DMS153 treated with DMSO at 0.1 percent for 48 hours (cell line): ENCODE data around the gene PRKCE.

Experiments used
- DNase-seq: peaks from one replicate; lab custom pipeline; 2025; ENCODE audit not compliant: unreplicated experiment; lab: John Stamatoyannopoulos, UW

Gene PRKCE

DNA sequence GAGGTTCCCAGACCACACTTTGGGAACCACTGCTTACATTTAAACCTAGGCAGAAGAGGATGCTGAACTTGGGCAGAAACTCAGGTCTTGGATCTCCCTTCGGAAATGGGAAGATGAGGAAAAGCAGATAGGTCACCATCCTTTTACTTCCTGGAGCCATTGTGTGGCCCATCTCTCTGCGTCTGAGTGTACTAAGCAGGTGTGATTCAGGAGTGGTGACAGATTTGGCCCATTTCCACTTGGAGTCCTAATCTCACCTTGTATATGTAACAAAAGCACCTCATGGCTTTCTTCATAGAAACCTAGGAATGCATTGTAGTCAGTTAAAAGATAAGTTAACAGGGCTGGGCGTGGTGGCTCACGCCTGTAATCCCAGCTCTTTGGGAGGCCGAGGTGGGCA lies 71.0 kb downstream of the PRKCE start:
- DNase-seq, result no peak

DNA sequence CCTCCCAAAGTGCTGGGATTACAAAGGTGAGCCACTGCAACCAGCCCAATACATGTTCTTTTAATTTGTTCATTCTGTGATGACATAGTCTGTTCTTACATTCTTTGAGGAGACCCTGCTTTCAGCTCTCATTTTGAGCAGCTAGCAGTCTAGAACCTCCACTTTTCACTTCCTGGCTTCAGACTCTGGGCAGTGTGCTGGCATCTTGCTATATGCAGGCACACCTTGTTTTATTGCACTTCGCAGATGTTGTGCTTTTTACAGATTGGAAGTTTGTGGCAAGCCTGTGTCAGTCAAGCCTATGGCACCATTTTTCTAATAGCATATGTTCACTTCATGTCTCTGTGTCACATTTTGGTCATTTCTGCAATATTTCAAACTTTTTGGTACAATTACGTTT lies 72.4 kb downstream of the PRKCE start:
- no peak for DNase-seq

DNA sequence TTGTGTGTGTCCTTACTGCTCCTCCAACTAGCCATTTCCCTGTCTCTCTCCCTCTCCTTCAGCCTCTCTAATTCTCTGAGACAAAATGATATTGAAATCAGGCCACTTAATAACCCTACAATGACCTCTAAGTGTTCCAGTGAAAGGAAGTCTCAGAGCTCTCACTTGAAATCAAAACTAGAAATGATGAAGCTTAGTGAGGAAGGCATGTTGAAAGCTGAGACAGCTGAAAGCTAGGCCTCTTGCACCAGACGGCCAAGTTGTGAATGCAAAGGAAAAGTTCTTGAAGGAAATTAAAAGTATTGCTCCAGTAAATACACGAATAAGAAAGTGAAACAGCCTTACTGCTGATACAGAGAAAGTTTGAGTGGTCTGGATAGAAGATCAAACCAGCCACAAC lies 72.9 kb downstream of the PRKCE start:
- DNase-seq, result no peak

DNA sequence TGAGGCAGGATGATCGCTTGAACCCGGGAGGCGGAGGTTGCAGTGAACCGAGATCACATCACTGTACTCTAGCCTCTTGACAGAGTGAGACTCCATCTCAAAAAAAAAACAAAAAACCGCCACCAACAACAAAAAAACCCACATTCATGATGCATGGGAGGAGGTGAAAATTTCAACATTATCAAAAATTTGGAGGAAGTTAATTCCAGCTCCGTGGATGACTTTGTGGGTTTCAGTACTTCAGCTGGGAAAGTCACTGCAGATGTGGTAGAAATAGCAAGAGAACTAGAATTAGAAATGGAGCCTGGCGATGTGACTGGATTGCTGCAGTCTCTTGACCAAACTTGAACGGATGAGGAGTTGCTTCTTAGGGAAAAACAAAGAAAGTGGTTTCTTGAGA lies 74.3 kb downstream of the PRKCE start:
- DNase-seq, result no peak

DNA sequence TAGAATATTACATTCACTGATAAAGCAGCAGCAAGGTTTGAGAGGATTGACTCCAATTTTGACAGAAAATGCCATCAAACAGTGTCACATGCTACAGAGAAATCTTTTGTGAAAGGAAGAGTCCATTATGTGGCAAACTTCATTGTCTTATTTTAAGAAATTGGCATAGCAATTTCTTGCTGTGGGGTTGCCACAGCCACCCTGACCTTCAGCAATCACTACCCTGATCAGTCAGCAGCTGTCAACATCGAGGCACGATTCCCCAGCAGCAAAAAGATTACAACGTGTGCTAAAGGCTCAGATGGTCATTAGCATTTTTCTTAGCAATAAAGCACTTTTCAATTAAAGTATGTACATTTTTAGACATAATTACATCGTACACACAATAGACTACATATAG lies 74.7 kb downstream of the PRKCE start:
- DNase-seq, result no peak

DNA sequence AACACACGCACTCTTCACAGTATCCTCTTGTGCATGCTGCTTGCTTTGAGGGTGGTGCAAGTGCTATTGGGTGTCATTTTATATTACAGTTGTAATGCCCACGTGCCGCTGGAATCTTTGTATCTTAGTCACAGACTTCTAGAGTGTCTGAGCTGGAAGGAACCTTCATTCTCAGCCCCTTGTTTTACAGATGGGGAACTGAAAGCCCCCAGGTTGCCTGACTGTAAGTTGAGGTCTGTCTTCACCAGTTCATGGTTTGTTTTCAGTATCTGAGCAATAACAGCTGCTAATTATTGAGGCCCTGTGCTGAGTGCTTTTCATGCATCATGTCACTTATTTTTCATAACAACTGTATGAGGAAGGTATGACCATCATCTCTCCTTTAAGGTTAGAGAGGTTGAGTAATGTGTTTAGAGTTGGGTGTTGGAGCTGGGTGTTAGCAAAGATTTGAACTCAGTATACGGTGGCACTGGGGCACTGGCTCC lies 77.0 kb downstream of the PRKCE start:
- DNase-seq, result no peak

DNA sequence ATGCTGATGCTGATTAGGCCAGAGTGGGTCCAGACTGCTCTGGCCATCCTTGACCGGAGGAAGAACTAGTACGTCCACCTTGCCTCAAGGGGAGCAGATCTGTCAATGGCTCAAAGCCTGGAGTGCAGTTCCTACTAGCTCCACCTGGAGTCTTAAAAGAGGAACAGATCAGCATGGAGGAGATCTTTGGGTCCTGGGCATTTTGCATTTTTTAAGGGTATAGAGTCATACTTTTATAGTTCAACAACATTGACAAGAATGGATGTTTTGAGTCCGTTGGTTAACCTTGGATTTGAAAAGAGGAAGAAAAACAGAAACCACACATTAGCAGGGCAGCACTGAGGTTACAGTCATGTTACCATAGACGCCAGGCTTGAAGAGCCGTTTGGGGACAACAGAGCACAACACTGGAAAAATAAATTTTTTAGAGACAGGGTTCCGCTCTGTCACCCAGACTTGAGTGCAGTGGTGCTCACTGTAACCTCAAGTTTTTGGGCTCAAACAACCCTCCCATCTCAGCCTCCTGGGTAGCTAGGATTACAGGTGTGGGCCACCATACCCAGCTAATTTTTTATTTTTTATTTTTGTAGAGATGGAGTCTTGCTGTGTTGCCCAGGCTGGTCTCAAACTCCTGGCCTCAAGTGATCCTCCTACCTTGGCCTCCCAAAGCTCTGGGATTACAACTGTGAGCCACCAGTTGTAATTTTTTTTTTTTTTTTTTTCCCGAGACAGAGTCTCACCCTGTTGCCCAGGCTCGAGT lies 78.5 kb downstream of the PRKCE start:
- DNase-seq, result no peak

DNA sequence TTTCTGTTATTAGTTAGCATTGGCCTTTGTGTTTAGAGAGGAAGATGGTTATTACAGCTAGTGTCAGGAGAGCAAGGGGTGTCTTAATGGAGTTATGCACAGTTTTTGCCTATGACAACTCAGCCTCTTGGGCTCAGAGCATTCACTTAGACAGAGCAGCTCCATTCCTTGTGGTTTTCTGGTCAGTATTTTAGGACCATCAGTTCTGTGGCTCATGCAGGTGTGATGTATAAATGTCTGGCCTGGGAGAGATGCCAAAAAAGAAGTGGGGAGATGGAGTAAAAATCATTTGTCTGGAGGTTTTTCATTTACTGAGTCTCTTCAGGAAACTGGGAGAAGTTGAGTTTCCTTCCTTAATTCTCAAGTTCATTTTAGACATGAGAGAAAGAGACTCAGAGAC lies 79.7 kb downstream of the PRKCE start:
- DNase-seq, result no peak

DNA sequence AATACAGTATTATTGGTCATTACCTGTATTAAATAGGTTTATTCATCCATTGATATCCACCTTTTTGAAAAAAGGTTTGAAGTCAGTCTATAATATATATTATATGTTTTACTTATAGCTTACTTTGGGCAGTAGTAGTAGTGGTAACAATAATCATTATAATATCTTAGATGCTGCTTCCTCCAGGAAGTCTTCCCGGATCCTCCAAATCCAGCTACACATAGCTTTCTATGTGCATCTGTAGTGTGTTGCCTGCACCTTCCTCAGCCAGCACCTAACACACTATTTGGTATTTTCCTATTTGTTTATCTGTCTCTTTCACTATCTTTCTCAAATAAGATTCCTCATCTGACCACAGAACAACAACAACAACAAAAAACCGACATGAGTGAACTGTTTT lies 81.0 kb downstream of the PRKCE start:
- no peak for DNase-seq

DNA sequence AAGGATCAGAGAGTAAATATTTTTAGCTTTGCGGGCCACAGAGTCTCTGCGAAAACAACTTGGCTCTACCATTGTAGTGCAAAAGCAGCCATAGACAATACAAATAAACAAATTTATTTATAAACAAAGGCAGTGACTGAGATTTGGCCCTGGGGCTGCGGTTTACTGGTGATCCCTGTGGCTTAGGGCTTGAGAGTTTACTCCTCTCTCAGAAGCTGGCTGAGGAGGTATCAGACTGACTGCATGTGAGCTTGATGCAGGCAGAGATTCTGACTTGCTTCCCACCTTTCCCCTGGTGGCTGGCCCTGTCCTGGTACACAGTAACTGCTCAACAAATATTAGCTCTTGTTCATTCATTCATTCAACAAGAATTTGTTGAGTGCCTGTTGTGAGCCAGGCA lies 81.5 kb downstream of the PRKCE start:
- DNase-seq, result no peak

DNA sequence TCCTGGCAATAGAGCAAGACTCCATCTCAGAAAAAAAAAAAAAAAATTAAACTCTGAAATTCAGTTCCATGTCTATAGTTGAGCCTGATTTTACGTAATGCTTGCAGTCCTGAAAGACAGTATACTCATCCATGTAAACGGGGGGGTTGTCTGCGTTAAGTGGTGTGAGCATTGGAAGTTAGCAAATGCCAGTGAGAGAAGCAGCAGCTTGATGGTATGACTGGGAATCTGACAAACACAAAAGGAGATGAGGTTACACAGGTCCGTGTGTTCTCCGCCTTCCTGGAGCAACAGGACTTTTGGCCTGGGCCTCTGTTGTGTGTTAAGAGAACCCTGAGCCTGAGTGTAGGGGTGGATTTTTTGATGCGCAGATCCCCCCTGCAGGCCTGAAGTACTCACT lies 82.9 kb downstream of the PRKCE start:
- DNase-seq, result no peak

DNA sequence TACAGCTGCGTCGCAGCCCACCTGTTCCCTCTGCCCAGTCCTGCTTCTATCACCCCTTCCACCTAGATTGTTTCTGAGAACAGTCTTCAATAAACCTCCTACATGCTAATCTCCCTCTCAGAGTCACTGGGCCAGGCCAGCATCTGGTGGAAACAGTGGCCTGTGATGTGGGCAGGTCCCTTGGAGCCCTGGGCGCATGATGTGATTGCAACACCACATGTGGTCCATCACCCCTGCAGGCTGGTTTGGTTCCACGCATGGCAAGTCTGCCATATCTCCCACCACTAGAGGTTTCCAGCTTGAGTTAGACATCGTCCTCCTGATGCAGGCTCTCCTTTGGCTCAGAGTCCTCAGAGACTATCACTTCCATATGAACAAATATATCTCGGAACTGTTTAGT lies 83.5 kb downstream of the PRKCE start:
- no peak for DNase-seq

DNA sequence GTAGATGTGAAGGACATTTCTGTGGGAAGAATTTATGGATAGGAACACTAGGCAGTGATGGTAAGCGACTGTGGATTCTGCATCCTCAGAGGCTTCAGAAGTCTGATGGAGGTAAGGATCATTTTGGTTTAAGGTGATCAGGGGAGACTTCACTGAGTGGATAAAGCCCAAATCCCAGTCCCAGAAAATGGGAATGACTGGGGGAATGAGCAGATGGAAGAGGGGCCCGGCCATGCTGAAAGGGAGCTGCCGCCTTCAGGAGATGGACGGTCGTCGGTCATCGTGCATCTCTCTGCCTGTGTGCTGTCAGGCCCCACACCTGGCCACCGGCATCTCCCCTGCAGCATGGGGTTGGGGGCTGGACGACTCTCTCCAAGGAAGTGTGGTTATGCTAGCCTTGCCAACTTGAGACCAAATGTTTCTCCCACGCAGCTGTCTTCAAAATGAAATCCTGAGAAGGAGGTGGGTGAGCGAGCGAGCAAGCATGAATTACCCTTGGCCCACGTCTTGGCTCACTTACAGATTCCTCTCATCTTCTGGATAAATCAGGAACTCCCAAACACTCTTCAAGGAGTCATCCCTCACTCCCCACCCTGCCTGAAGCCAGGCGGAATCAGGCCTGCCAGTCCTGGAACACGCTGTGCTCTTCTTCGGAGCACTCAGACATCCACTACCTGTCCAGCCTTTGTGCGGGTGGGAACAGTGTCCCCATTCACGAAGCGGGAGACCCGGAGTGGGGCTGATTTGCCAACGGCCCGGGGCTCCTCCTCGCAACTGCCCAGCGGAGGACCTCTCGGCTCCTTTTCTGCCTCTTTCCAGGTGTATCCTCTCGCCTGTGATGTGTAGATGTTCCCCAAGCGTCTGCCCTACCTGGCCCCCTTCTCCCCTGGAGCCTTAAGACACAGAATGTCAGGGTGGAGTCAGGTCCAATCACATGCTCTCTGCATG lies 85.6 kb downstream of the PRKCE start:
- DNase-seq, result no peak

DNA sequence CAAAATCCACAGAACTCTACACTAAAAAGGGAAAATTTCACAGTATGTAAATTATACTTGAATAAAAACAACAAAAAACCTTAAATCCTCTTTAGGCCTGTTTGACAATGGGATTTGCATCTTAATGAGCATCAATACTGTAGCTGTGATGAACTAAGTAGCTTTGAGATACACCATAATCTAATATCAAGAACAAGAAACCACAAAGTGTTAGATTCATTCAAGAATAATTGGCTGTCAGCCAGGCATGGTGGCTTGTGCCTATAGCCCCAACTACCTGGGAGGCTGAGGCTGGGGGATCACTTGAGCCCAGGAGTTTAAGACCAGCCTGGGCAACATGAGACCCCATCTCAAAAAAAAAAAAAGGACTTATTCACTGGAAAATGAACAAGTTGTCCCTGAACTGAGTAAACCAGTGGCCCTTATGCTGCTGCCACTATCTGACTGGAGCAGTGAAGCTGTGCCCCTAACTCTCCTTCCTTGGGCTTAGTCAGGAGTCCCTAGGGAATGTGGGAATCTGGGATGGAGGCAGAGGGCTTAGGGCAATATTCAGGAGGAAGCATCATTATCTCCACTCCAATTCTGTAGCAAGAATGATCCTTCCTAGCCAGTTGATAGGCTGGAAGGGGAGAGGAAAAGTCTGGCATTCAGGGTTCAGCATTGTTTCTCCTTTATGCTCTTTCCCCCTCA lies 88.5 kb downstream of the PRKCE start:
- no peak for DNase-seq

DNA sequence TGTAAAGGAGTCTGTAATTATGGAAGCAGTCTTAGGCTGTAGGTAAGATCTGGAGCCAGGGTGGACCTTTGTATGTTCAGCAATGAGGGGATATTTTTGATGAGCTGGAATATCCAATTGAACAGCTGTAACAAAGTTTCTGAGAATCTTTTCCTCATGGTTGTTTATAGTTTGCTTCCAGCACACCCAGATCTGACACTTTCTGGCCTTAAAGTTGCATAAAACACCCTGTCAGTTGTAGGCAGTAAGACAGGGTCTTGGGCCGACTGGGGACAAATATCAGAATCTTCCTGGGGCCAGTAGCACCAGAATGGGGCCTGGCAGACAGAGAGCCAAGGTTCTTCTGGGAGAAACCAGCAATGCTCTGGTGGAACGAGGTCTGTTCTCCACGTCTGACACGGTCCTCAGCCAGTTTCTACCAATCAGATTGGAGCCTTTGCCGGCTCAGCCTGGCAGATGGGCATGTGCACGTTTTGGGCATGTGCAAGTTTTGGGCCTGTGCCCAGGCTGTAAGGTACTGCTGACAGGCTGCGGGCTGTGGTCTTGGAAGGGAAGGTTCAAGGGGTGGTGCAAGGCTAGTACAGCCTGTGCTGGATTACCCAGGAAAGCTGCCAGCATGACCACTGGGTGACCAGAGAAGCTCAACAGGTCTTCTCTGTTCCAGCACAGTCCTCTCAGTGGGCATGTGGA lies 89.8 kb downstream of the PRKCE start:
- no peak for DNase-seq

DNA sequence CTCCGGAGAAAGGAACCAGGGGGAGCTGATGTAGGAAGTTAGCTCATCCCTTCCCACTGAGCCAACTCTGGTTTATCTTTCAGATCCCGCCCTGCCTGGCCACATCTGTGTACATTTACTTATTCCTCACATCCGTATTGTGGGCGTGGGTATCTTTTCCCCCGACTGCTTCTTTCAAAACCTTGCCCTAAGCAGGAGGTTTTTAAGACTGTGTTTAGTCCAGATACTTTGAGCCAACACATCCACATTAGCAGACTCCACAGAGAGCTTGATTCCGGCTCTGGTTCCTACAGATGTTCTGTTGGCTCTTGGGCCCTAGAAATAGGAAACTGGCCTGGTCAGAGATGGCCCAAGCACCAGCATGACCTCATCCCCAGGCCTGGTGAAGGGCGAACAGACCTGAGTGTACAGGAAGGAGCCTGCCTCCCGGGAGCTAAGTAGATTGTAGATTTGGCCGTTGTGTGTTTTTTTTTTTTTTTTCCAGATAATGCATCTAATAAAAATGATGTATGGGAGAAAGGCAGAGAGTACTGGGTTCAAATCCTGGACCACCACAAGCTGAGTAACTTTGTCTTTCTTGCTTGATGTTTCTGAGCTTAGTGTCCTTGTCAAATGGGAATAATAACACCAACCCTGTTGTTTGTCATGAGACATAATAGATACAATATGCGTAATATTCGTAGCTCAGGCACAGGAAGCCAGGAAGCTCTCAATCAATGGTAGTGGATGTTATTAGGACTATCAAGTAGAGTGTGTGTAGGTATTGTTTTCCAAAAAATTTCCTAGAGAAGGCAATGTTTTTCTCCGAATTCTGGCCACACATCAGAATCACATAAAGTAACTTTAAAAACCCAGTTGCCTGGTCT lies 92.3 kb downstream of the PRKCE start:
- no peak for DNase-seq

DNA sequence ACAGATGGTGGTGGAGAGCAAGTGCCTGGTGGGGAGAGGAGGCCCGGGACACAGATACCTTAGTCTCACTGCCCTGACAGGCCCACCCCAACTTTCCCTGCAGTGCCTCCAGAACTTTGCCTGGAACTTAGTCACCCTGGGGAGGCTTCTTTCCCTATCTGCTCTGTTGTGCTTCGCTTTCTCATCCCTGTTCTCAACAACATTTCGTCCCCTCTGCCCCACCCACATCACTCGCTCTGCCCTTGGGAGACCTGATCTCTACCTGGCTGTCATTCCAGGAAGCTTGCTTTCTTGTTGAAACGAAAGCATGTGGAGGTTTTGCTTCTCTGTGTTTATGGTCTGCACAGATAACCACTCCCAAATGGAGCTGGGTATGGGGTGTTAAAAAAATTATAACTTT lies 93.8 kb downstream of the PRKCE start:
- no peak for DNase-seq

DNA sequence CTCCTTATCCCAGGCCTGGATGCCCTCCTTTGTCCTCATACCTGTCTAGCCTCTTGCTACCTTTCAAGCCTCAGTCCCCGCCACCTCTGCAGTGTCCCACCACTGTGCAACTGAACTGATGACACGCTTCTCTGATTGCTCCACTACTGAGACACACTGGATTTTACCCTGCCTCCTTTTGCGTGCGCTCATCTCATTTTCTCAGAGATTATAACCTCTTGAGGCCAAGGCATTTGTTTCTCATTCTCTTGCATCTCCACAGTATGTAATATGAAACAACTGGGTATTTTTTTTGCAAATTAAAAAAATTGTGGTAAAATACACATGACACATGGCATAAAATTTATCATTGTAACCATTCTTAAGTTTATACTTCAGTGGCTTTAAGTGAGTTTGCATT lies 95.4 kb downstream of the PRKCE start:
- DNase-seq, result no peak

DNA sequence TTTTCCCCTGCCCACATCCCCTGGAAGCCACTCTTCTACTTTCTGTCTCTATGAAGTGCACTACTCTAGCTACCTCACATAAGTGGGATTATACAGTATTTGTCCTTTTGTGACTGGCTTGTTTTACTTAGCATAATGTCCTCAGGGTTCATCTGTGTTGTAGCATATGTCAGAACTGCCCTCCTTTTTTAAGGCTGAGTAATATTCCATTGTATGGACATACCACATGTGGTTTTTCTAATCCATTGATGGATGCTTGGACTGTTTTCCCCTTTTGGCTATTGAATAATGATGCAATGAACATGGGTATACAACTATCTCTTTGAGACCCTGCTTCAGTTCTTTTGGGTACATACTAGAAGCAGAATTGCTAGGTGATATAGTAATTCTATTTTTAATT lies 95.9 kb downstream of the PRKCE start:
- DNase-seq, result no peak

DNA sequence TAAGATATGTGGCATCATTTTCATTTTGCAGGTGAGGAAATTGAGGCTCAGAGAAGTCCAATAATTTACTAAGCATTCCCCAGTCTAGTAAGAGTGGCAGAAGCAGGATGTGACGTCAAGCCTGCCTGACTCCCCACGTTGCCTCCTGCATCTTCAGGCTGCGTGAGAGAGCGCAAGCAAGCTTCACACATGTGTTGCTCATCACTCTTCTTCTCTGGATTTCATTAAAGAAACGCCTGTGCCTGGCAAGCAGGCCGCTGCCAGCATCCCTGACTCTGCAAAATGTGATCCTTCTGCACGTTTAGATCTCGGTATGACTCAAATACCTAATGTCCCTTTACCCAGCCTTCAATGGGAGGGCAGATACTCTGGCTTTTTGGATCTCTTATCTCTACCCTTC lies 96.8 kb downstream of the PRKCE start:
- DNase-seq, result no peak
